IMR-90 (cell line): Measurements from ENCODE around the gene MSH5. TPM values are rescaled to one million over a fixed set of nuclear protein-coding genes. Genes with fewer than 3 reads are reported as not detected.

Experiments used
- ATAC-seq: fragments of 200-7000 bp; cut with Tn5 transposase; 2 replicates; pipeline ENCODE4 v1.9.1; 2020; ENCODE audit warnings: low read depth, mild to moderate bottlenecking, moderate library complexity
- Bru-seq: library from RNA; stranded (reverse); fragments of 400-500 nt; gene quantifications from one replicate; lab custom pipeline; 2021; lab: Mats Ljungman, UMichigan
- BruChase-seq, 2 experiments: library from RNA; stranded (reverse); fragments of 400-500 nt; gene quantifications; one replicate each; lab custom pipeline; 2021; lab: Mats Ljungman, UMichigan
- BruUV-seq: library from RNA; stranded (reverse); fragments of 400-500 nt; replicated peaks from 2 replicates; lab custom pipeline; 2021; lab: Mats Ljungman, UMichigan
- CTCF ChIA-PET: fragments of 300-600 bp; formaldehyde crosslinking; extraction: SDS; loops from one replicate; lab custom pipeline; 2021; ENCODE audit warnings: antibody characterized with exemption; lab: Yijun Ruan, JAX
- POLR2A ChIA-PET: fragments of 300-600 bp; sonication (Branson Sonifier 250); formaldehyde crosslinking; loops from one replicate; lab custom pipeline; 2022; ENCODE audit warnings: antibody characterized with exemption; ENCODE audit not compliant: unreplicated experiment; lab: Charles Lee
- DNase-seq: peaks from one replicate; pipeline ENCODE4 v3.0.0; 2013
- H2AFZ ChIP-seq: replicated peaks from 2 replicates; pipeline ENCODE3; 2013; ENCODE audit warnings: low read length, mild to moderate bottlenecking; ENCODE audit not compliant: poor library complexity
- H2AK5ac ChIP-seq: 2 replicates; pipeline ENCODE4 v1.6.1; 2013; ENCODE audit warnings: low read depth, low read length, inconsistent platforms
- H2AK9ac ChIP-seq: replicated peaks from 2 replicates; pipeline ENCODE3; 2013; ENCODE audit warnings: mild to moderate bottlenecking, low read depth, low read length, moderate library complexity; ENCODE audit not compliant: poor library complexity
- H2BK120ac ChIP-seq: 2 replicates; pipeline ENCODE4 v1.6.1; 2013; ENCODE audit warnings: low read depth, low read length, inconsistent platforms
- H2BK15ac ChIP-seq: 3 replicates; pipeline ENCODE4 v1.6.1; 2013; ENCODE audit warnings: low read depth, low read length, inconsistent platforms
- H2BK20ac ChIP-seq: 2 replicates; pipeline ENCODE4 v1.6.1; 2013; ENCODE audit warnings: low read depth, mild to moderate bottlenecking, inconsistent platforms, low read length, moderate library complexity
- H2BK5ac ChIP-seq: 2 replicates; pipeline ENCODE4 v1.6.1; 2013; ENCODE audit warnings: mild to moderate bottlenecking, low read depth, low read length, inconsistent platforms; ENCODE audit not compliant: poor library complexity, severe bottlenecking
- H3K14ac ChIP-seq: replicated peaks from 2 replicates; pipeline ENCODE4 v1.6.1; 2013; ENCODE audit warnings: low read depth, low read length, inconsistent platforms
- H3K18ac ChIP-seq: 2 replicates; pipeline ENCODE4 v1.6.1; 2013; ENCODE audit warnings: low read depth, low read length, control low read depth
- H3K23ac ChIP-seq: 2 replicates; pipeline ENCODE4 v1.6.1; 2013; ENCODE audit warnings: low read depth, low read length, inconsistent platforms
- H3K27ac ChIP-seq: 2 replicates; pipeline ENCODE4 v1.5.1; 2013; ENCODE audit warnings: mild to moderate bottlenecking, control low read depth, low read length; ENCODE audit not compliant: insufficient read depth
- H3K27me3 ChIP-seq: 2 replicates; pipeline ENCODE4 v1.6.1; 2013; ENCODE audit warnings: low read length; ENCODE audit not compliant: control insufficient read depth, insufficient read depth
- H3K36me3 ChIP-seq: 2 replicates; pipeline ENCODE4 v1.6.1; 2013; ENCODE audit warnings: low read length, mixed read lengths; ENCODE audit not compliant: control insufficient read depth, insufficient read depth
- H3K4ac ChIP-seq: 2 replicates; pipeline ENCODE4 v1.6.1; 2013; ENCODE audit warnings: low read depth, low read length, inconsistent platforms
- H3K4me1 ChIP-seq: 2 replicates; pipeline ENCODE4 v1.6.1; 2013; ENCODE audit warnings: low read length, mixed read lengths; ENCODE audit not compliant: control insufficient read depth, insufficient read depth
- H3K4me2 ChIP-seq: 2 replicates; pipeline ENCODE4 v1.6.1; 2013; ENCODE audit warnings: low read depth, mild to moderate bottlenecking, control low read depth, low read length, moderate library complexity
- H3K4me3 ChIP-seq: 2 replicates; pipeline ENCODE4 v1.5.1; 2013; ENCODE audit warnings: low read depth, mild to moderate bottlenecking, control low read depth, low read length, moderate library complexity; ENCODE audit not compliant: insufficient read depth
- H3K56ac ChIP-seq: 2 replicates; pipeline ENCODE4 v1.6.1; 2013; ENCODE audit warnings: low read length, inconsistent platforms; ENCODE audit not compliant: insufficient read depth; ENCODE audit errors: extremely low read depth
- H3K79me1 ChIP-seq, 2 experiments: 2 replicates each; pipeline ENCODE4 v1.6.1; 2013; ENCODE audit warnings: low read length in 2 of 2, inconsistent platforms in 1 of 2, low read depth in 1 of 2
- H3K9ac ChIP-seq: 2 replicates; pipeline ENCODE4 v1.6.1; 2013; ENCODE audit warnings: low read depth, low read length, control low read depth
- H3K9me1 ChIP-seq: 2 replicates; pipeline ENCODE4 v1.6.1; 2013; ENCODE audit warnings: low read length, inconsistent platforms; ENCODE audit not compliant: insufficient read depth
- H3K9me3 ChIP-seq: 2 replicates; pipeline ENCODE4 v1.6.1; 2013; ENCODE audit warnings: low read length; ENCODE audit not compliant: control insufficient read depth, insufficient read depth
- H4K20me1 ChIP-seq: 2 replicates; pipeline ENCODE4 v1.6.1; 2013; ENCODE audit warnings: low read length, inconsistent platforms; ENCODE audit not compliant: insufficient read depth
- H4K5ac ChIP-seq: 2 replicates; pipeline ENCODE4 v1.6.1; 2013; ENCODE audit warnings: mild to moderate bottlenecking, low read depth, low read length, control low read depth
- H4K8ac ChIP-seq, 2 experiments: 2 replicates each; pipeline ENCODE4 v1.6.1; 2013; ENCODE audit warnings: low read depth in 2 of 2, low read length in 2 of 2, control low read depth in 1 of 2, inconsistent platforms in 1 of 2
- H4K91ac ChIP-seq: 2 replicates; pipeline ENCODE4 v1.6.1; 2013; ENCODE audit warnings: low read depth, low read length, inconsistent platforms; ENCODE audit not compliant: insufficient read depth
- BHLHE40 ChIP-seq: fragments of 150-350 bp; IDR thresholded peaks from 2 replicates; pipeline ENCODE4 v1.6.1; 2016; ENCODE audit warnings: mild to moderate bottlenecking, low read depth, low read length
- CEBPB ChIP-seq: IDR thresholded peaks from 2 replicates; pipeline ENCODE4 v1.6.1; 2012; ENCODE audit warnings: low read depth, low read length, improper control_type of control experiment
- CHD1 ChIP-seq: IDR thresholded peaks from 2 replicates; pipeline ENCODE4 v1.6.1; 2012; ENCODE audit warnings: low read depth, low read length, improper control_type of control experiment
- FOS ChIP-seq: fragments of 150-350 bp; IDR thresholded peaks from 2 replicates; pipeline ENCODE4 v1.6.1; 2016; ENCODE audit warnings: low read depth, low read length
- MAZ ChIP-seq: IDR thresholded peaks from 2 replicates; pipeline ENCODE4 v1.6.1; 2012; ENCODE audit warnings: low read depth, mild to moderate bottlenecking, low read length, improper control_type of control experiment, moderate library complexity, borderline replicate concordance
- NFE2L2 ChIP-seq: fragments of 150-350 bp; IDR thresholded peaks from 2 replicates; pipeline ENCODE4 v1.6.1; 2016; ENCODE audit warnings: low read depth, mild to moderate bottlenecking, low read length
- POLR2A ChIP-seq: IDR thresholded peaks from 2 replicates; pipeline ENCODE4 v1.6.1; 2012; ENCODE audit warnings: mild to moderate bottlenecking, low read depth, low read length
- RAD21 ChIP-seq: IDR thresholded peaks from 2 replicates; pipeline ENCODE4 v1.6.1; 2012; ENCODE audit warnings: low read length, improper control_type of control experiment
- RCOR1 ChIP-seq: IDR thresholded peaks from 2 replicates; pipeline ENCODE4 v1.6.1; 2012; ENCODE audit warnings: mild to moderate bottlenecking, low read length, improper control_type of control experiment; ENCODE audit not compliant: insufficient replicate concordance
- RFX5 ChIP-seq: IDR thresholded peaks from 2 replicates; pipeline ENCODE4 v1.8.0; 2012; ENCODE audit warnings: low read depth, mild to moderate bottlenecking, low read length, moderate library complexity
- SMC3 ChIP-seq: fragments of 150-350 bp; IDR thresholded peaks from 2 replicates; pipeline ENCODE4 v1.6.1; 2016; ENCODE audit warnings: low read depth, mild to moderate bottlenecking, antibody characterized with exemption, low read length, moderate library complexity
- USF2 ChIP-seq: fragments of 150-350 bp; IDR thresholded peaks from 2 replicates; pipeline ENCODE4 v1.6.1; 2017; ENCODE audit warnings: mild to moderate bottlenecking, antibody characterized with exemption, low read length, low read depth
- WGBS, 2 experiments: methylation state at CpG; one replicate each; pipeline versions ENCODE4 v1.1.5 to v1.1.7; 2013; ENCODE audit warnings: missing lambda C conversion rate in 2 of 2; ENCODE audit not compliant: insufficient read length in 1 of 2; ENCODE audit errors: extremely low coverage in 2 of 2; 5-methylcytosine and 5-hydroxymethylcytosine counted together
- dilution Hi-C: fragments of 300-500 bp; cut with HindIII; formaldehyde crosslinking; loops from one replicate; pipeline ENCODE4 v1.14.3; 2018; ENCODE audit warnings: low sequenced_read_pairs; ENCODE audit not compliant: unreplicated experiment
- in situ Hi-C: fragments of 300-500 bp; cut with MboI; formaldehyde crosslinking; loops from 3 replicates; pipeline ENCODE4 v1.14.3; 2019; ENCODE audit warnings: low sequenced_read_pairs, inconsistent platforms, mixed read lengths
- intact Hi-C: fragments of 100-400 bp; cut with micrococcal nuclease; formaldehyde crosslinking; loops from 2 replicates; pipeline ENCODE4 v1.10.0; 2022
- long read RNA-seq: library from polyadenylated mRNA; unstranded; transcript quantifications from one replicate; pipeline ENCODE4 v2.0.0, GENCODE V29; 2021; ENCODE audit not compliant: unreplicated experiment
- polyA plus RNA-seq, 3 experiments: library from polyadenylated mRNA; depleted of rRNA; stranded (reverse); fragments of >200 nt; gene quantifications; 2 replicates each; pipeline ENCODE4 v1.2.3, GENCODE V29; 2012; ENCODE audit warnings: low replicate concordance in 1 of 3
- total RNA-seq: library from RNA; depleted of rRNA; stranded (reverse); fragments of >200 nt; gene quantifications from 2 replicates; pipeline ENCODE4 v1.2.3, GENCODE V29; 2012; rRNA removed
- TF ChIP-seq, protein P1 (sequence below): conservative IDR thresholded peaks from 2 replicates; pipeline ENCODE4 v1.5.1; 2012; ENCODE audit warnings: mild to moderate bottlenecking, low read depth, low read length, improper control_type of control experiment

Gene MSH5
- total RNA-seq, result 4.7 and 5.6 TPM in 2 replicates
- 14.5 and 15.7 TPM in 2 replicates for polyA plus RNA-seq (2012; rRNA removed)
- 2.4 and 9.8 TPM in 2 replicates for polyA plus RNA-seq (2012; cell fraction: cytosol; rRNA removed)
- 112 and 132 TPM in 2 replicates for polyA plus RNA-seq (2012; cell fraction: nucleus; rRNA removed; ENCODE audit: low replicate concordance)
- percentile 86 among the genes with signal in this experiment for Bru-seq, nascent RNA
- BruChase-seq, experiment 1, labeled RNA remaining after a 6-hour chase, result percentile 95 among the genes with signal in this experiment
- BruChase-seq, experiment 2, labeled RNA remaining after a 2-hour chase, result percentile 90 among the genes with signal in this experiment
- long read RNA-seq, partial matches to known transcripts, result 2 of 3 reads
- long read RNA-seq, other reads (novel, unspliced or antisense), result 1 of 3 reads

DNA sequence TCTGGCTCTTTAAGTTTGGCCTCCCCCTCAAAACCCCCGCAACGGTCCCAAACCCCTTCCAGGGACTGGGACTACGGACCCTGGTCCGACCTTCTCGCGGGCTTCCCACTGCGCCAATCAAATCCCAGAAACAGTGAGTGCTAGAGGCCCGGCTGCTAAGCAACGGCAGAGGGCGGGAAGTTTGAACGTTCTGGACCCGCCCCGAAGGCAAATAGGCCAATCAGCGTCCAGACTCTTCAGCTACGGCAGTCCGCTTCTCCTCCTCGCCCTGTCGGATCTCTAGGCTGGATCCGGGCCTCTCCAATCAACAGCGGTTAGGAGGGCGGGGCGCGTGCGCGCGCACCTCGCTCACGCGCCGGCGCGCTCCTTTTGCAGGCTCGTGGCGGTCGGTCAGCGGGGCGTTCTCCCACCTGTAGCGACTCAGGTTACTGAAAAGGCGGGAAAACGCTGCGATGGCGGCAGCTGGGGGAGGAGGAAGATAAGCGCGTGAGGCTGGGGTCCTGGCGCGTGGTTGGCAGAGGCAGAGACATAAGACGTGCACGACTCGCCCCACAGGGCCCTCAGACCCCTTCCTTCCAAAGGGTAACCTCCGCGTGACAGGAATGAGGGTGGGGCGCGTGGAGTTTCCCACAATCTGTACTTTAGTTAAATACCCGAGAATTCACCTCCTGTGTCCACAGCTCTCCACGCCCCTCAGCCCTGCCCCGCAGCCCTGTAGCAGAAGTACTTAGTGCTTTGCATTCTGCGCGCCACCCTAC lies at the start of gene MSH5:
Gene MSH5 (plus strand): TSS at position 367 of the 758 bp plus-strand sequence. CDS start 462 bp downstream, outside the sequence.
- Histone ChIP-seq H3K56ac (peak within 1 kb of the TSS; percentile 93), H3K79me1 (peaks cover 13 to 58% of the 10 kb centered on the region in 2 experiments; a peak in 3 of 4 replicates), H2AK9ac (peak within 1 kb of the TSS; percentile 90), H3K4ac (peak within 1 kb of the TSS; percentile 93), H3K4me3 (peak within 1 kb of the TSS; percentile 73), H2BK120ac (peak within 1 kb of the TSS; percentile 87; the same call in 1 of the 2 replicates), H4K20me1 (peaks cover 3% of the 10 kb centered on the region; the same call in 1 of the 2 replicates), H2AK5ac (peak within 1 kb of the TSS; percentile 91), H4K91ac (peak within 1 kb of the TSS; percentile 94), H3K18ac (no peak within 1 kb of the TSS), H4K8ac (peak within 1 kb of the TSS; percentile 74 to 97), H3K14ac (peak within 1 kb of the TSS; percentile 95), H3K9me3 (no peaks in the 10 kb centered on the region), H2BK20ac (peak within 1 kb of the TSS; percentile 53; the same call in 1 of the 2 replicates), H3K23ac (peak within 1 kb of the TSS; percentile 87), H3K27ac (peak within 1 kb of the TSS; percentile 68; the same call in 1 of the 2 replicates), H4K5ac (no peak within 1 kb of the TSS), H3K9ac (peak within 1 kb of the TSS; percentile 72), H2BK15ac (peak within 1 kb of the TSS; percentile 49; the same call in 1 of the 3 replicates), H3K4me2 (peak within 1 kb of the TSS; percentile 82), H2BK5ac (peak within 1 kb of the TSS; percentile 51), H3K36me3 (peaks cover 3% of the 10 kb centered on the region), H3K4me1 (peaks cover 13% of the 10 kb centered on the region), H3K27me3 (no peaks in the 10 kb centered on the region), H3K9me1 (peaks cover 13% of the 10 kb centered on the region), H2AFZ (peak within 1 kb of the TSS; percentile 96)
- intact Hi-C loops (loop anchor here (2.0 kb wide), 1 partner anchor 55 kb away; the partner anchor contains the start of gene VARS1), in situ Hi-C loops (no loop called here), dilution Hi-C loops (no loop called here)
- peak; percentile 88 for ATAC-seq
- BruUV-seq, result no TSS peak
- WGBS, 2 experiments, result 0% methylated on average over 23 of the region's 58 CpGs; no CpG with 5 or more reads in 1 of the 2 experiments
- peak; percentile 99 for DNase-seq
- ChIA-PET POLR2A (interaction anchor here (0.5 to 0.7 kb wide), 3 partner anchors 12 to 1567 kb away, joined by 3 to 15 read pairs (median 3); no protein-coding TSS in a partner anchor), CTCF (interaction anchor here (0.9 kb wide), 1 partner anchor 90 kb away, joined by 3 read pairs; no protein-coding TSS in a partner anchor)
- no peak for TF ChIP-seq RAD21
- no peak for TF ChIP-seq MAZ
- TF ChIP-seq CEBPB, result no peak
- no peak for TF ChIP-seq RFX5
- peak; percentile 79 for TF ChIP-seq BHLHE40
- no peak for TF ChIP-seq RCOR1
- no peak for TF ChIP-seq FOS
- TF ChIP-seq POLR2A, result no peak
- TF ChIP-seq NFE2L2, result no peak
- no peak for TF ChIP-seq SMC3
- TF ChIP-seq, protein P1, sequence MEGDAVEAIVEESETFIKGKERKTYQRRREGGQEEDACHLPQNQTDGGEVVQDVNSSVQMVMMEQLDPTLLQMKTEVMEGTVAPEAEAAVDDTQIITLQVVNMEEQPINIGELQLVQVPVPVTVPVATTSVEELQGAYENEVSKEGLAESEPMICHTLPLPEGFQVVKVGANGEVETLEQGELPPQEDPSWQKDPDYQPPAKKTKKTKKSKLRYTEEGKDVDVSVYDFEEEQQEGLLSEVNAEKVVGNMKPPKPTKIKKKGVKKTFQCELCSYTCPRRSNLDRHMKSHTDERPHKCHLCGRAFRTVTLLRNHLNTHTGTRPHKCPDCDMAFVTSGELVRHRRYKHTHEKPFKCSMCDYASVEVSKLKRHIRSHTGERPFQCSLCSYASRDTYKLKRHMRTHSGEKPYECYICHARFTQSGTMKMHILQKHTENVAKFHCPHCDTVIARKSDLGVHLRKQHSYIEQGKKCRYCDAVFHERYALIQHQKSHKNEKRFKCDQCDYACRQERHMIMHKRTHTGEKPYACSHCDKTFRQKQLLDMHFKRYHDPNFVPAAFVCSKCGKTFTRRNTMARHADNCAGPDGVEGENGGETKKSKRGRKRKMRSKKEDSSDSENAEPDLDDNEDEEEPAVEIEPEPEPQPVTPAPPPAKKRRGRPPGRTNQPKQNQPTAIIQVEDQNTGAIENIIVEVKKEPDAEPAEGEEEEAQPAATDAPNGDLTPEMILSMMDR, result no peak
- peak; percentile 43 for TF ChIP-seq USF2
- TF ChIP-seq CHD1, result no peak
